ENCODE data around the gene MAP4K3. TPM values are rescaled to one million over a fixed set of nuclear protein-coding genes. Genes with fewer than 3 reads are reported as not detected.

Gene MAP4K3
- total and polyA plus RNA-seq, 11 donors = 14.5 to 45.4 (median 33.4) TPM

DNA sequence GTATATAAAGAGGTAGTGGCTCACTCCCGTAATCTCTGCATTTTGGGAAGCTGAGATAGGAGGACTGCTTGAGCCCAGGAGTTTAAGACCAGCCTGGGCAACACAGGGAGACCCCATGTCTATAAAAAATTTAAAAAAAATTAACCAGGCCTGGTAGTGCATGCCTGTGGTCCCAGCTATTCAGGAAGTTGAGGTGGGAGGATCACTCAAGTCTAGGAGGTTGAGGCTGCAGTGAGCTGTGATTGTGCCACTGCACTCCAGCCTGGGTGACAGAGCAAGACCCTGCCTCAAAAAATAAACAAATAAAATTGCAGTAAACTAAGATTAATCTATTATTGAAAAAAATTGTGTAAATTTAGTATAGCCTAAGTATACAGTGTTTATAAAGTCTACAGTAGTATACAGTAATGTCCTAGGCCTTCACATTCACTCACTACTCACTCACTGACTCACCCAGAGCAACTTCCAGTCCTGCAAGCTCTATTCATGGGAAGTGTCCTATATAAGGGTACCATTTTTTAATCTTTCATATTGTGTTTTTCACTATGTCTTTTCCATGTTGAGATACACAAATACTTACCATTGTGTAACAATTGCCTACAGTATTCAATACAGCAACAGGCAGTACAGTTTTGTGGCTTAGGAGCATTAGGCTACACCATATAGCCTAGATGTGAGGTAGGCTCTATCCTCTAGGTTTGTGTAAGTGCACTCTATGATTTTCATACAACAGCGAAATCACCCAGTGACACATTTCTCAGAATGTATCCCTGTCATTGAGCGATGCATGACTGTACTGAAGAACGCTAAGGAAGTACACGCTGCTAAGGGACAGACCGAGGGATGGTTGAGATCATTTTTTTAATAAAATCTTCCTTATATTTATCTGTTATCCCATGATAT is 10.4 kb upstream of the MAP4K3 start:
- 97 to 99% (median 98%) methylated on average over 6 of the region's 6 CpGs for WGBS, 4 donors
- H3K36me3 ChIP-seq = peaks cover 0 to 23% (median 4%) of the 10 kb centered on the region in 9 donors

GRCh38 chr2:39445934-39446333 is 8.8 kb upstream of the MAP4K3 start:
- Histone ChIP-seq H3K9me3 (peaks cover 0 to 12% (median 0%) of the 10 kb centered on the region in 12 donors), H3K4me1 (no peaks in the 10 kb centered on the region), H3K4me3 (no peak overlapping the region), H3K27ac (no peak overlapping the region), H3K36me3 (peaks cover 0 to 23% (median 4%) of the 10 kb centered on the region in 9 donors), H3K27me3 (no peaks in the 10 kb centered on the region)
- TF ChIP-seq POLR2A (IDR thresholded peaks at IDR 0.05) = no peak
- TF ChIP-seq, protein P1, sequence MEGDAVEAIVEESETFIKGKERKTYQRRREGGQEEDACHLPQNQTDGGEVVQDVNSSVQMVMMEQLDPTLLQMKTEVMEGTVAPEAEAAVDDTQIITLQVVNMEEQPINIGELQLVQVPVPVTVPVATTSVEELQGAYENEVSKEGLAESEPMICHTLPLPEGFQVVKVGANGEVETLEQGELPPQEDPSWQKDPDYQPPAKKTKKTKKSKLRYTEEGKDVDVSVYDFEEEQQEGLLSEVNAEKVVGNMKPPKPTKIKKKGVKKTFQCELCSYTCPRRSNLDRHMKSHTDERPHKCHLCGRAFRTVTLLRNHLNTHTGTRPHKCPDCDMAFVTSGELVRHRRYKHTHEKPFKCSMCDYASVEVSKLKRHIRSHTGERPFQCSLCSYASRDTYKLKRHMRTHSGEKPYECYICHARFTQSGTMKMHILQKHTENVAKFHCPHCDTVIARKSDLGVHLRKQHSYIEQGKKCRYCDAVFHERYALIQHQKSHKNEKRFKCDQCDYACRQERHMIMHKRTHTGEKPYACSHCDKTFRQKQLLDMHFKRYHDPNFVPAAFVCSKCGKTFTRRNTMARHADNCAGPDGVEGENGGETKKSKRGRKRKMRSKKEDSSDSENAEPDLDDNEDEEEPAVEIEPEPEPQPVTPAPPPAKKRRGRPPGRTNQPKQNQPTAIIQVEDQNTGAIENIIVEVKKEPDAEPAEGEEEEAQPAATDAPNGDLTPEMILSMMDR (IDR thresholded peaks at IDR 0.05) = no peak
- intact Hi-C loops (cut with DNase I) = no loop called here
- ATAC-seq (no peak), DNase-seq (no peak)
- 92 to 100% (median 98%) methylated on average over 3 of the region's 3 CpGs for WGBS, 4 donors

More for the DNA sequence above, 10.4 kb upstream of the MAP4K3 start:
- DNase-seq (no peak), ATAC-seq (no peak)
- Histone ChIP-seq H3K27me3 (no peaks in the 10 kb centered on the region), H3K9me3 (peaks cover 0 to 8% (median 0%) of the 10 kb centered on the region in 12 donors), H3K27ac (no peak overlapping the region), H3K4me1 (peaks cover 0 to 3% (median 0%) of the 10 kb centered on the region in 12 donors), H3K4me3 (no peak overlapping the region)
- intact Hi-C loops (cut with DNase I) = no loop called here
- no peak for TF ChIP-seq POLR2A (IDR thresholded peaks at IDR 0.05)
- TF ChIP-seq, protein P1 (IDR thresholded peaks at IDR 0.05) = no peak

GRCh38 chr2:39443009-39443408 is 5.9 kb upstream of the MAP4K3 start:
- H3K27me3 ChIP-seq = no peaks in the 10 kb centered on the region
- DNase-seq (no peak), ATAC-seq (no peak)
- H3K4me1 ChIP-seq = peaks cover 0 to 23% (median 18%) of the 10 kb centered on the region in 12 donors
- TF ChIP-seq, protein P1 (IDR thresholded peaks at IDR 0.05) = no peak
- TF ChIP-seq POLR2A (IDR thresholded peaks at IDR 0.05) = no peak
- H3K4me3 ChIP-seq = no peak overlapping the region
- intact Hi-C loops (cut with DNase I) = loop anchor here in 1 of 10 donors (5.0 kb wide), 1 partner anchor 59 kb away; no protein-coding TSS in a partner anchor
- H3K36me3 ChIP-seq = peaks cover 0 to 23% (median 4%) of the 10 kb centered on the region in 9 donors
- 94 to 100% (median 99%) methylated on average over 1 of the region's 1 CpG for WGBS, 4 donors
- no peak overlapping the region for H3K27ac ChIP-seq
- peaks cover 0 to 12% (median 0%) of the 10 kb centered on the region in 12 donors for H3K9me3 ChIP-seq

Measured in heart left ventricle (tissue), 16 donors.